ENCODE measurements around the gene ARL10.

The ARL10 gene, protein sequence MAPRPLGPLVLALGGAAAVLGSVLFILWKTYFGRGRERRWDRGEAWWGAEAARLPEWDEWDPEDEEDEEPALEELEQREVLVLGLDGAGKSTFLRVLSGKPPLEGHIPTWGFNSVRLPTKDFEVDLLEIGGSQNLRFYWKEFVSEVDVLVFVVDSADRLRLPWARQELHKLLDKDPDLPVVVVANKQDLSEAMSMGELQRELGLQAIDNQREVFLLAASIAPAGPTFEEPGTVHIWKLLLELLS

GRCh38 chr5:176365351-176366231 is at the start of gene ARL10:
Gene ARL10 (plus strand): TSS chr5:176365487. CDS start chr5:176365564, 77 bp downstream.
- Histone ChIP-seq H3K4me3 (ENCODE audit: low read length) (peak within 1 kb of the TSS; percentile 33), H3K4me1 (ENCODE audit: control insufficient read depth, insufficient read depth, low read length) (peaks cover 14% of the 10 kb centered on the region), H3K9me3 (ENCODE audit: control insufficient read depth, low read length) (no peaks in the 10 kb centered on the region)

DNA sequence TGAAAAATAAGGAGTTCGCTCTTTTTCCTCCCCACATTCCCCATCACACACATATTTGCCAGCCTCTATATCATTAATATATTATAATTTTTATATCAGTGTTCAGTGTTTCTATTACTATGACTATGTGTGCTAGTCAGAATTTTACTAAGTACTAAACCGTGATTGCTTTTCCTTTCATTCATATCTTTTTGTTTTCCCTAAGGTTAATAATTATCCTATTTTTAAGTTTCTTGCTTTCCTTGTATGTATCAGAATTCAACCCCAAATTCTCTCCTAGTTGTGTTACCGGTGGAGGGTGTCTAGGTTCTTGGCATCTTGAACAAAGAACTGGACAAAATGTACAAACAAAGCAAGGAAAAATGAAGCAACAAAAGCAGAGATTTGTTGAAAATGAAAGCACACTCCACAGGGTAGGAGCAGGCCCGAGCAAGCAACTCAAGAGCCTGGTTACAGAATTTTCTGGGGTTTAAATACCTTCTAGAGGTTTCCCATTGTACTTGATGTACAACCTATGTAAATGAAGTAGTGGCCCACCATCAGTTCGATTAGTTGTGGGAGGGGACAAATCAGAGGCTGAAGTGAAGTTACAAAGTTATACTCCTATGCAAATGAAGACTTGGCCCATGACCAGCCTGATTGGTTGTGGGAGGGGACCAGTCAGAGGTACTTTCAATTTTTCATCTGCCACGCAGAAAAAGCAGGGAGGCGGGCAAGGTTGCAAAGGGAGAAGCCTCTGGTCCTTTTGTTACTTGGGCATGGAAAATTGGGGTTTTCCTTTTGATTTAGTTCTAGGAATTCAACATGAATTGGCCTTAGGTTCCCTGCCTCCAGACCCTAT is 47.5 kb upstream of the ARL10 start:
- H3K4me1 ChIP-seq (ENCODE audit: control insufficient read depth, insufficient read depth, low read length) = no peaks in the 10 kb centered on the region
- no peak overlapping the region for H3K9ac ChIP-seq (ENCODE audit: low read length)
- no peaks in the 10 kb centered on the region for H3K9me3 ChIP-seq (ENCODE audit: control insufficient read depth, low read length)
- no peaks in the 10 kb centered on the region for H3K27me3 ChIP-seq (ENCODE audit: control insufficient read depth, insufficient read depth, low read length)
- H3K4me3 ChIP-seq (ENCODE audit: low read length) = no peak overlapping the region
- no peaks in the 10 kb centered on the region for H3K36me3 ChIP-seq (ENCODE audit: control insufficient read depth, insufficient read depth, low read length)

More at GRCh38 chr5:176365351-176366231, at the start of gene ARL10:
- Histone ChIP-seq H3K9ac (ENCODE audit: low read length) (peak within 1 kb of the TSS; percentile 48), H3K36me3 (ENCODE audit: control insufficient read depth, insufficient read depth, low read length) (no peaks in the 10 kb centered on the region), H3K27me3 (ENCODE audit: control insufficient read depth, insufficient read depth, low read length) (peaks cover 19% of the 10 kb centered on the region)

DNA sequence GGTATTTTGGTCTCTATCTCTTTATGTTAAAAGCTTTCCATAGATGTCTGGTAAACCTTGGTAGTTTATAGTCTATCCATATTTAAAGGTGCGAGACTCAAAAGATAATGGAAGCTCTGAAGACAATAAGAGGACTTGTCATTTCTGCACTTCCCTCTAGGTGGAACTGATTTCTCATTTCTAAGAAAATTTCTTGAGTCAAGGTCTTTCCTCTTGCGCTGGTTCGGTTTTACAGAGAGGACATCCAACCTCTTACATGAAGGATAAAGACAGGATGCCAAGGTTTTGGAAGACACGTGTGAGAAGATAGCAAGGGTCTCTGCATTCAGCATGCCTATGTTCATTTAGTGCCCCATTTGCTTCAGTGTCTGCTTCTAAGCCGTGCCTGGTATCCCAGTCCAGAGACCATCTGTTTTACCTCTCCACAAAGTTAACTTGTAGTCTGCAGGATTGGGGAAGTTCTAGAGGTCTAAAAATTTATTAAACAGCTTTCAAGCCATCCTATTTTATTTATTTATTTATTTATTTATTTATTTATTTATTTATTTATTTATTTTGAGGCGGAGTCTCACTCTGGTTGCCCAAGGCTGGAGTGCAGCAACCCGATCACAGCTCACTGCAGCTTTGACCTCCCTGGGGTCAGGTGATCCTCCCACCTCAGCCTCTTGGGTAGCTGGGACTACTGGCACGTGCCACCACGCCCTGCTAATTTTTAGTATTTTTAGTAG is 45.3 kb upstream of the ARL10 start:
- H3K9me3 ChIP-seq (ENCODE audit: control insufficient read depth, low read length) = no peaks in the 10 kb centered on the region
- no peaks in the 10 kb centered on the region for H3K4me1 ChIP-seq (ENCODE audit: control insufficient read depth, insufficient read depth, low read length)
- no peaks in the 10 kb centered on the region for H3K27me3 ChIP-seq (ENCODE audit: control insufficient read depth, insufficient read depth, low read length)
- H3K4me3 ChIP-seq (ENCODE audit: low read length) = no peak overlapping the region
- H3K36me3 ChIP-seq (ENCODE audit: control insufficient read depth, insufficient read depth, low read length) = no peaks in the 10 kb centered on the region
- H3K9ac ChIP-seq (ENCODE audit: low read length) = no peak overlapping the region

- no peaks in the 10 kb centered on the region for H3K4me1 ChIP-seq (ENCODE audit: control insufficient read depth, insufficient read depth, low read length)
- H3K9me3 ChIP-seq (ENCODE audit: control insufficient read depth, low read length) = no peaks in the 10 kb centered on the region
- H3K36me3 ChIP-seq (ENCODE audit: control insufficient read depth, insufficient read depth, low read length) = no peaks in the 10 kb centered on the region
- H3K9ac ChIP-seq (ENCODE audit: low read length) = no peak overlapping the region
- no peaks in the 10 kb centered on the region for H3K27me3 ChIP-seq (ENCODE audit: control insufficient read depth, insufficient read depth, low read length)
- no peak overlapping the region for H3K4me3 ChIP-seq (ENCODE audit: low read length)
Observed at GRCh38 chr5:176320577-176320976, 44.7 kb upstream of the ARL10 start.

GRCh38 chr5:176334031-176334770 is 31.1 kb upstream of the ARL10 start:
- Histone ChIP-seq H3K4me1 (ENCODE audit: control insufficient read depth, insufficient read depth, low read length) (no peaks in the 10 kb centered on the region), H3K9me3 (ENCODE audit: control insufficient read depth, low read length) (peaks cover 3% of the 10 kb centered on the region), H3K27me3 (ENCODE audit: control insufficient read depth, insufficient read depth, low read length) (no peaks in the 10 kb centered on the region), H3K36me3 (ENCODE audit: control insufficient read depth, insufficient read depth, low read length) (no peaks in the 10 kb centered on the region), H3K4me3 (ENCODE audit: low read length) (no peak overlapping the region), H3K9ac (ENCODE audit: low read length) (no peak overlapping the region)

GRCh38 chr5:176337913-176338312 is 27.4 kb upstream of the ARL10 start:
- peaks cover 3% of the 10 kb centered on the region for H3K9me3 ChIP-seq (ENCODE audit: control insufficient read depth, low read length)
- H3K27me3 ChIP-seq (ENCODE audit: control insufficient read depth, insufficient read depth, low read length) = no peaks in the 10 kb centered on the region
- no peaks in the 10 kb centered on the region for H3K36me3 ChIP-seq (ENCODE audit: control insufficient read depth, insufficient read depth, low read length)
- no peak overlapping the region for H3K9ac ChIP-seq (ENCODE audit: low read length)
- H3K4me3 ChIP-seq (ENCODE audit: low read length) = no peak overlapping the region
- H3K4me1 ChIP-seq (ENCODE audit: control insufficient read depth, insufficient read depth, low read length) = no peaks in the 10 kb centered on the region

- Histone ChIP-seq H3K27me3 (ENCODE audit: control insufficient read depth, insufficient read depth, low read length) (no peaks in the 10 kb centered on the region), H3K36me3 (ENCODE audit: control insufficient read depth, insufficient read depth, low read length) (no peaks in the 10 kb centered on the region), H3K4me1 (ENCODE audit: control insufficient read depth, insufficient read depth, low read length) (no peaks in the 10 kb centered on the region), H3K9me3 (ENCODE audit: control insufficient read depth, low read length) (no peaks in the 10 kb centered on the region), H3K9ac (ENCODE audit: low read length) (no peak overlapping the region), H3K4me3 (ENCODE audit: low read length) (no peak overlapping the region)
Observed at GRCh38 chr5:176339304-176339703, 26.0 kb upstream of the ARL10 start.

DNA sequence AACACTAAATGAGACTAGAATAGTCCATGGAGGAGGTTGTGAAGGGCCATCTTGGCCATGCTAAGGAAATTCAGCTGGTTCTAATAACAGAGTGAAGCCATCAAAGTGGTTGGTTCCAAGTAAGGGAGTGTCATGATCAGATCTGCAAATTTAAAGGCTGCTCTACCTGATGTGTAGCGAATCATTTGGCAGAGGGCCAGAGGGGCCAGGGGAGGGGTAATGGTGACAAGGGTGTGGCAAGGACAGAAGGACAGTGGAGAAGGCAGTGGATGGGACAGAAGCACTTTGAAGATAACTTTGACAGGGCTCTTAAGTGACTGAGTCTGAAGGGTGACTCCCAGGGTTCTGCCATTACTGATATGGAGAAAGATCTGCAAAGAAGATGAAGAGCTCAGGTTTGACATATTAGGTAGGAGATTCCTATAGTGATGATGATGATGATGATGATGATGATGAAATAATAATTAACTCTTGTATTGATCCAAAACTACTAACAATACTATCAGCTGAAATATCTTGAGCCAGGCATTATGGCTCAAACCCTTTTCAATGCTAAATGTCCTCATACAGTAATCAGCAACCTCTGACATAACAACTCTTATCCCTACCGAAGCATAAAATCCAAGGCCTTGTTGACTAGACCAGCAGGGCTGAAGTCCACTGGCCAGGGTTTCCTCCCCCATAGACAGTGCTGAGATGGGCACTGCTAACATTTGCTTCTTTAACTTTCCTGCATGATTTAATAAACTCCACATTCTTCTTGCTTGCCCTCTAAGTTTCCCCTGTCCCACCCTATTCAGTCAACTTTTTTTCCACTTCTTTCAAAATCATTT is 23.7 kb upstream of the ARL10 start:
- no peaks in the 10 kb centered on the region for H3K4me1 ChIP-seq (ENCODE audit: control insufficient read depth, insufficient read depth, low read length)
- no peak overlapping the region for H3K9ac ChIP-seq (ENCODE audit: low read length)
- no peaks in the 10 kb centered on the region for H3K9me3 ChIP-seq (ENCODE audit: control insufficient read depth, low read length)
- H3K4me3 ChIP-seq (ENCODE audit: low read length) = no peak overlapping the region
- H3K36me3 ChIP-seq (ENCODE audit: control insufficient read depth, insufficient read depth, low read length) = peaks cover 7% of the 10 kb centered on the region
- no peaks in the 10 kb centered on the region for H3K27me3 ChIP-seq (ENCODE audit: control insufficient read depth, insufficient read depth, low read length)

DNA sequence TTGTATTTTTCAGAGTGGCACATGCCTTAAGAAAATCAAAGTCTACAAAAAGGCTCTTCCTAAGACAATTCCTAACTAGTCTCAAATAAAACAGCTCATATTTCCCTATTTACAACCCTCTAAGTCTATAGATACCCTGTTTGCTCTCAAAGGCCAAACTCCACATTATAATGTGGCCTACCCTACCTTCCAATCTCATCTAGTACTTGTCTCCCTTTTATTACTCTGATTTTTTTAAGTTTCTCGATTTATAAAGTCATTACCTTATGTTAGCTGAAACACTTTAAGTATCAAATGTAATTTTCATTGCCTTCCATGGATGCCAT is 23.2 kb upstream of the ARL10 start:
- Histone ChIP-seq H3K36me3 (ENCODE audit: control insufficient read depth, insufficient read depth, low read length) (peaks cover 7% of the 10 kb centered on the region), H3K9ac (ENCODE audit: low read length) (no peak overlapping the region), H3K4me1 (ENCODE audit: control insufficient read depth, insufficient read depth, low read length) (no peaks in the 10 kb centered on the region)

DNA sequence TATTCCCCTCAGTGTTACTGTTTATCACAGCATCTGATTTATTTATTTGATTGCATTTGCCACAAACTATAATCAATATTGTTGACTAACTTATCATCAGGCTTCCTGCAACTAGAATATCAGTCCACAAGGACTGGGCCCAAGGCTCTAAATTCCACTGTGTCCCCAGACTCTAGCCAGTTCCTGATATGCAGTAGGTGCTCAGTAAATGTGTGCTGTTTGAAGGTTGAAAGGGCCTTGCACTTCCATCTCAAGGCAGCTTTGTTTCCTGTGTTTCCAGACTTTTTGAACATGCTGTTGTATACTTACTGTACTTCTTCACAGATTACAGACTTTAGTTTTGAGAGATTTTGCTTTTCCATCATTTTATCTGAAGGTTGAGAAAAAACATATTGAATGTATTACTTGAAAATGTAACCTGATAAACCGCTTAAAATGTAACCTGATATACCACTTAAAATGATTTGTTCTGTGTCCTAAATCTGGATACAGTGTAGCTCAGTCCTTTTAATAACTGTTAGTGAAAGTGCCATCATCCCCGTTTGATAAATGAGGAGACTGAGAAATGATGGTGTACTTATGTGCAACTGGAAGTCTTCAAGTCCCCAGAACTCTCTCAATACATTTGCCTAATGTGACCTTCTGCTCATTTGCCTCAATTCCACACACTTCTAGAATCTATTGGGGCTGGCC is 22.4 kb upstream of the ARL10 start:
- H3K4me3 ChIP-seq (ENCODE audit: low read length) = no peak overlapping the region
- H3K36me3 ChIP-seq (ENCODE audit: control insufficient read depth, insufficient read depth, low read length) = peaks cover 7% of the 10 kb centered on the region
- no peaks in the 10 kb centered on the region for H3K4me1 ChIP-seq (ENCODE audit: control insufficient read depth, insufficient read depth, low read length)
- H3K9ac ChIP-seq (ENCODE audit: low read length) = no peak overlapping the region
- H3K27me3 ChIP-seq (ENCODE audit: control insufficient read depth, insufficient read depth, low read length) = no peaks in the 10 kb centered on the region
- no peaks in the 10 kb centered on the region for H3K9me3 ChIP-seq (ENCODE audit: control insufficient read depth, low read length)

More for the DNA sequence above, 23.2 kb upstream of the ARL10 start:
- Histone ChIP-seq H3K9me3 (ENCODE audit: control insufficient read depth, low read length) (no peaks in the 10 kb centered on the region), H3K4me3 (ENCODE audit: low read length) (no peak overlapping the region), H3K27me3 (ENCODE audit: control insufficient read depth, insufficient read depth, low read length) (no peaks in the 10 kb centered on the region)

All from mucosa of stomach (tissue), 1 donor.